Measurements from ENCODE around the gene RMI2.

DNA sequence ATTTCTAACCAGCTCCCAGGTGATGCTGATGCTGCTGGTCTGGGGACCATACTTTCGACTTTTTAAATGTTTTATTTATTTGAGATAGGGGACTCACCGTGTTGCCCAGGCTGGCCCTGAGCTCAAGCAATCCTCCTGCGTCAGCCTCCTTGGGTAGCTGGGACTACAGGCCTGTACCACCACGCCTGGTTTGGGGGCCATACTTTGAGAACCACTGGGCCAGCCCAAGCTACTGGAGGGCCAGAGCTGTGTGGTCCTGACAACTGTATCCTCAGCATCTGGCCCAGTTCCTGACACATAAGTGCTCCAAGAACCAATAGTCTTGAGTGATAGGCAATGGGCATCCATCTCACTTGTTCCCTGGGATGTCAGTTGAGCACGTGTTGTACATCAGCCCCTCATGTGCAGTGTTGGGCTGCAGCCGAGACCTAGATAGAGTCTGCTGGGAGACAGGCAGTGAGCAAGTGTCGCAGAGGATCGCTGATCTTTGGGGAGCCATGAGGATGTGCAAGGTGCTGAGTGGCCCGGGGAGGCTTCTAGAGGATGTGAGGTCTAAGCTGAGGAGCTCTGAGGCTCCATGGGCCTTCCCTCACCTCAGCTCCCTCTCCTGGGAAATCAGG lies 1.6 kb downstream of the RMI2 start:
- TF ChIP-seq POLR2A (conservative IDR thresholded peaks at IDR 0.05) (no peak), CTCF (IDR thresholded peaks at IDR 0.05 in 2 of 3, conservative IDR thresholded peaks at IDR 0.05 in 1 of 3; ENCODE audit: insufficient read depth in 2 of 3, low read depth in 1 of 3, low read length in 3 of 3) (no peak), LARP7 (IDR thresholded peaks at IDR 0.05) (no peak), TAF15 (IDR thresholded peaks at IDR 0.05; ENCODE audit: low read depth, low read length) (no peak), ZNF408 (CRISPR knock-in tag; IDR thresholded peaks at IDR 0.05; ENCODE audit: low read depth) (no peak), NCOR1 (IDR thresholded peaks at IDR 0.05) (no peak), SIX5 (IDR thresholded peaks at IDR 0.05; ENCODE audit: borderline replicate concordance in 1 of 2, insufficient read depth in 1 of 2, low read depth in 1 of 2, low read length in 2 of 2) (no peak), ZBTB49 (CRISPR knock-in tag; IDR thresholded peaks at IDR 0.05; ENCODE audit: borderline replicate concordance) (no peak), POLR2AphosphoS5 (IDR thresholded peaks at IDR 0.05; ENCODE audit: control insufficient read depth, insufficient read depth, low read depth, low read length) (no peak), ZNF384 (IDR thresholded peaks at IDR 0.05; ENCODE audit: low read depth, low read length) (no peak), ZBTB2 (IDR thresholded peaks at IDR 0.05) (no peak), ZNF282 (CRISPR knock-in tag; IDR thresholded peaks at IDR 0.05) (no peak), ZBED1 (IDR thresholded peaks at IDR 0.05) (no peak), SIN3A (IDR thresholded peaks at IDR 0.05; ENCODE audit: borderline replicate concordance in 2 of 2, control insufficient read depth in 1 of 2, low read depth in 2 of 2, low read length in 2 of 2) (no peak)
